ENCODE results near the gene RNASEH1. TPM values are rescaled to one million over a fixed set of nuclear protein-coding genes. Genes with fewer than 3 reads are reported as not detected.
"Not testable (repeated sequence)": the region's sequence is repeated elsewhere in the genome, so short reads cannot be mapped to it uniquely, and the experiment has no call there.

RNASEH1 gene
- total RNA-seq, 1 experiment from 2014 or later: 20.4 TPM

GRCh38 chr2:3575534-3576262 lies 17.6 kb upstream of the RNASEH1 start:
- H3K4me1 ChIP-seq (ENCODE audit: low read length): peaks cover 45% of the 10 kb centered on the region
- peak; percentile 51 for DNase-seq
- peak overlapping the region; percentile 90 for H3K27ac ChIP-seq (ENCODE audit: low read length)
- H3K4me3 ChIP-seq (ENCODE audit: low read length): peak overlapping the region; percentile 84
- peak overlapping the region; percentile 92 for H3K9ac ChIP-seq (ENCODE audit: low read length)
- H3K79me2 ChIP-seq (ENCODE audit: low read length): peaks cover 45% of the 10 kb centered on the region
- no peaks in the 10 kb centered on the region for H3K9me3 ChIP-seq (ENCODE audit: low read length)
- no peaks in the 10 kb centered on the region for H3K9me2 ChIP-seq (replicated peaks; ENCODE audit: insufficient read depth, low read length)
- H3K27me3 ChIP-seq (ENCODE audit: low read length): no peaks in the 10 kb centered on the region
- peaks cover 50% of the 10 kb centered on the region for H3K36me3 ChIP-seq (ENCODE audit: insufficient read depth, low read length)
- H4K20me1 ChIP-seq (ENCODE audit: insufficient read depth, low read depth, low read length): peaks cover 45% of the 10 kb centered on the region
- no peak overlapping the region for H2AFZ ChIP-seq (ENCODE audit: low read length)
- peak overlapping the region; percentile 96 for H3K4me2 ChIP-seq (ENCODE audit: low read depth, low read length, poor library complexity, severe bottlenecking)

GRCh38 chr2:3574155-3574554 lies 16.0 kb upstream of the RNASEH1 start:
- Histone ChIP-seq H3K9me3 (ENCODE audit: low read length) (no peaks in the 10 kb centered on the region), H3K36me3 (ENCODE audit: insufficient read depth, low read length) (peaks cover 36% of the 10 kb centered on the region), H3K79me2 (ENCODE audit: low read length) (peaks cover 41% of the 10 kb centered on the region), H3K9ac (ENCODE audit: low read length) (no peak overlapping the region), H4K20me1 (ENCODE audit: insufficient read depth, low read depth, low read length) (peaks cover 36% of the 10 kb centered on the region), H3K4me2 (ENCODE audit: low read depth, low read length, poor library complexity, severe bottlenecking) (peak overlapping the region; percentile 96), H2AFZ (ENCODE audit: low read length) (no peak overlapping the region), H3K4me3 (ENCODE audit: low read length) (peak overlapping the region; percentile 84), H3K4me1 (ENCODE audit: low read length) (peaks cover 41% of the 10 kb centered on the region), H3K9me2 (replicated peaks; ENCODE audit: insufficient read depth, low read length) (no peaks in the 10 kb centered on the region), H3K27me3 (ENCODE audit: low read length) (no peaks in the 10 kb centered on the region), H3K27ac (ENCODE audit: low read length) (no peak overlapping the region)
- no peak for DNase-seq

- Histone ChIP-seq H3K4me2 (ENCODE audit: low read depth, low read length, poor library complexity, severe bottlenecking) (no peak overlapping the region), H3K79me2 (ENCODE audit: low read length) (peaks cover 25% of the 10 kb centered on the region), H4K20me1 (ENCODE audit: insufficient read depth, low read depth, low read length) (peaks cover 20% of the 10 kb centered on the region), H3K4me3 (ENCODE audit: low read length) (no peak overlapping the region), H3K9me3 (ENCODE audit: low read length) (no peaks in the 10 kb centered on the region), H3K9me2 (replicated peaks; ENCODE audit: insufficient read depth, low read length) (no peaks in the 10 kb centered on the region), H3K36me3 (ENCODE audit: insufficient read depth, low read length) (peaks cover 21% of the 10 kb centered on the region), H3K9ac (ENCODE audit: low read length) (no peak overlapping the region), H2AFZ (ENCODE audit: low read length) (peak overlapping the region; percentile 75; the same call in 1 of the 2 replicates), H3K27me3 (ENCODE audit: low read length) (no peaks in the 10 kb centered on the region), H3K27ac (ENCODE audit: low read length) (no peak overlapping the region), H3K4me1 (ENCODE audit: low read length) (peaks cover 26% of the 10 kb centered on the region)
- DNase-seq: peak; percentile 51
Observed at GRCh38 chr2:3572620-3573019, 14.5 kb upstream of the RNASEH1 start.

DNA sequence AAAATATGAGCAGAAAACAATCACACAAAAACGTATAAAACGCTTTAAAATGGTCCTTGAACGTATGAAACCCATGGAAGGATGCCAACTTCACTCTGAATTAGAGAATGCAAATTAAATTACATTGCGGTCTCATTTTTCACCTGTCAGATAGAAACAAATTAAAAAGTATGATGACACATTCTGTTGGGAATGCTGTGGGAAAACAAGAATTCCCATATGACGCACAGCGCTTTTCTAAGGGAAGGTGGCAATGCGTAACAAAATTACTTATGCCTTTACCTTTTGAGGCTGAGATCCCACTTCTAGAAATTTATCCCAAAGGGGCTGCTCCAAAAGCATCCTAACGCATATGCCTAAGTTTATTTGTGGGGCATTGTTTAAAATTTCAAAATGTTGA lies 13.2 kb upstream of the RNASEH1 start:
- Histone ChIP-seq H3K9me3 (ENCODE audit: low read length) (no peaks in the 10 kb centered on the region), H3K4me1 (ENCODE audit: low read length) (peaks cover 12% of the 10 kb centered on the region)

GRCh38 chr2:3569656-3570055 lies 11.5 kb upstream of the RNASEH1 start:
- H3K79me2 ChIP-seq (ENCODE audit: low read length); H3K27ac ChIP-seq (ENCODE audit: low read length): not testable (repeated sequence)

More for the DNA sequence above, 13.2 kb upstream of the RNASEH1 start:
- no peak for DNase-seq
- H3K36me3 ChIP-seq (ENCODE audit: insufficient read depth, low read length): peaks cover 8% of the 10 kb centered on the region
- peaks cover 8% of the 10 kb centered on the region for H4K20me1 ChIP-seq (ENCODE audit: insufficient read depth, low read depth, low read length)
- no peak overlapping the region for H3K4me2 ChIP-seq (ENCODE audit: low read depth, low read length, poor library complexity, severe bottlenecking)
- peaks cover 12% of the 10 kb centered on the region for H3K79me2 ChIP-seq (ENCODE audit: low read length)
- H3K9me2 ChIP-seq (replicated peaks; ENCODE audit: insufficient read depth, low read length): no peaks in the 10 kb centered on the region
- no peaks in the 10 kb centered on the region for H3K27me3 ChIP-seq (ENCODE audit: low read length)
- H3K27ac ChIP-seq (ENCODE audit: low read length): no peak overlapping the region
- H3K9ac ChIP-seq (ENCODE audit: low read length): no peak overlapping the region
- H3K4me3 ChIP-seq (ENCODE audit: low read length): no peak overlapping the region
- H2AFZ ChIP-seq (ENCODE audit: low read length): no peak overlapping the region

GRCh38 chr2:3566806-3567205 lies 8.7 kb upstream of the RNASEH1 start:
- no peaks in the 10 kb centered on the region for H3K27me3 ChIP-seq (ENCODE audit: low read length)
- H2AFZ ChIP-seq (ENCODE audit: low read length): no peak overlapping the region
- H3K9me2 ChIP-seq (replicated peaks; ENCODE audit: insufficient read depth, low read length): no peaks in the 10 kb centered on the region
- no peak overlapping the region for H3K9ac ChIP-seq (ENCODE audit: low read length)
- H3K4me3 ChIP-seq (ENCODE audit: low read length): no peak overlapping the region
- no peaks in the 10 kb centered on the region for H3K36me3 ChIP-seq (ENCODE audit: insufficient read depth, low read length)
- H4K20me1 ChIP-seq (ENCODE audit: insufficient read depth, low read depth, low read length): no peaks in the 10 kb centered on the region
- no peak for DNase-seq
- peaks cover 10% of the 10 kb centered on the region for H3K4me1 ChIP-seq (ENCODE audit: low read length)
- no peaks in the 10 kb centered on the region for H3K79me2 ChIP-seq (ENCODE audit: low read length)
- no peak overlapping the region for H3K4me2 ChIP-seq (ENCODE audit: low read depth, low read length, poor library complexity, severe bottlenecking)
- H3K9me3 ChIP-seq (ENCODE audit: low read length): no peaks in the 10 kb centered on the region
- H3K27ac ChIP-seq (ENCODE audit: low read length): no peak overlapping the region

More at GRCh38 chr2:3569656-3570055, 11.5 kb upstream of the RNASEH1 start:
- H3K27me3 ChIP-seq (ENCODE audit: low read length); H3K9me2 ChIP-seq (replicated peaks; ENCODE audit: insufficient read depth, low read length); H3K9ac ChIP-seq (ENCODE audit: low read length); H3K4me3 ChIP-seq (ENCODE audit: low read length); H3K4me1 ChIP-seq (ENCODE audit: low read length); H3K36me3 ChIP-seq (ENCODE audit: insufficient read depth, low read length); H3K9me3 ChIP-seq (ENCODE audit: low read length); DNase-seq; H3K4me2 ChIP-seq (ENCODE audit: low read depth, low read length, poor library complexity, severe bottlenecking); H4K20me1 ChIP-seq (ENCODE audit: insufficient read depth, low read depth, low read length); H2AFZ ChIP-seq (ENCODE audit: low read length): not testable (repeated sequence)

- Histone ChIP-seq H3K4me3 (ENCODE audit: low read length) (no peak overlapping the region), H4K20me1 (ENCODE audit: insufficient read depth, low read depth, low read length) (no peaks in the 10 kb centered on the region), H3K4me2 (ENCODE audit: low read depth, low read length, poor library complexity, severe bottlenecking) (no peak overlapping the region), H3K4me1 (ENCODE audit: low read length) (peaks cover 10% of the 10 kb centered on the region), H3K9me2 (replicated peaks; ENCODE audit: insufficient read depth, low read length) (no peaks in the 10 kb centered on the region), H3K79me2 (ENCODE audit: low read length) (no peaks in the 10 kb centered on the region), H3K27me3 (ENCODE audit: low read length) (no peaks in the 10 kb centered on the region), H3K27ac (ENCODE audit: low read length) (no peak overlapping the region), H3K9me3 (ENCODE audit: low read length) (no peaks in the 10 kb centered on the region), H2AFZ (ENCODE audit: low read length) (no peak overlapping the region), H3K36me3 (ENCODE audit: insufficient read depth, low read length) (no peaks in the 10 kb centered on the region), H3K9ac (ENCODE audit: low read length) (no peak overlapping the region)
- DNase-seq: no peak
Observed at GRCh38 chr2:3565117-3565516, 7.0 kb upstream of the RNASEH1 start.

DNA sequence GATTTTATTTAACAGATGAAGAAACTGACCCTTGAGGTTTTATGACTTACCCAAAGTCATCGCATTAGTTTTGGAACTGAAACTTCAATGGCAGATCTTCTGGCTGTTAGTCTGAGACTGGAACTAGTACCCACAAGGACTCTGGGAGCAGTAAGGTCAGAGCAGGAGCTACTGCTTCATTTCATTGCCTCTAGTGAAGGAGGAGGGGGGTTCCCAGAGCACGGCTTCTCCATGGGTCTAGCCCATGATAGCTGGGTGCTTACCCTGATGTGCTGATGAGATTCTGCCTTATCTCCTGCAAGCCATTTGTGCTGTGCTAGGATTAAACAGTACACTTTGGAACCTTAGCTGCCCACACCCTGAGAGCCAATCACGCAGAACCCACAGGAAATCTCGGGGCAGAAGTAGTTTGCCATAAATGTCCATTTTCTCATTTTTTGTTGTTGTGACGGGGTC lies 5.4 kb upstream of the RNASEH1 start:
- no peak overlapping the region for H3K4me3 ChIP-seq (ENCODE audit: low read length)
- H3K36me3 ChIP-seq (ENCODE audit: insufficient read depth, low read length): no peaks in the 10 kb centered on the region
- peaks cover 21% of the 10 kb centered on the region for H3K4me1 ChIP-seq (ENCODE audit: low read length)
- peak overlapping the region; percentile 2 for H3K4me2 ChIP-seq (ENCODE audit: low read depth, low read length, poor library complexity, severe bottlenecking)
- H2AFZ ChIP-seq (ENCODE audit: low read length): no peak overlapping the region
- H4K20me1 ChIP-seq (ENCODE audit: insufficient read depth, low read depth, low read length): no peaks in the 10 kb centered on the region
- H3K27ac ChIP-seq (ENCODE audit: low read length): no peak overlapping the region
- no peaks in the 10 kb centered on the region for H3K9me3 ChIP-seq (ENCODE audit: low read length)
- peaks cover 10% of the 10 kb centered on the region for H3K79me2 ChIP-seq (ENCODE audit: low read length)
- no peaks in the 10 kb centered on the region for H3K27me3 ChIP-seq (ENCODE audit: low read length)
- no peak for DNase-seq
- no peak overlapping the region for H3K9ac ChIP-seq (ENCODE audit: low read length)
- H3K9me2 ChIP-seq (replicated peaks; ENCODE audit: insufficient read depth, low read length): no peaks in the 10 kb centered on the region
